Transverse colon (tissue), 4 donors: Measurements from ENCODE around the gene MLLT10.

Experiments
- POLR2A ChIP-seq: fragments of 450-650 bp; IDR thresholded peaks from one replicate; pipeline ENCODE4 v1.6.1; 2016; ENCODE audit warnings: antibody characterized with exemption, mild to moderate bottlenecking, moderate library complexity
- POLR2AphosphoS5 ChIP-seq, 3 donors: sonication (generic); formaldehyde crosslinking; IDR thresholded peaks; one replicate each; pipeline ENCODE4 v1.6.1; 2016; ENCODE audit warnings: antibody characterized with exemption in 3 of 3
- TF ChIP-seq, protein P1 (sequence below), 5 experiments: fragments of 200-600 bp in 3 of 5; fragments of 450-650 bp in 2 of 5; sonication (generic) in 3 of 5; IDR thresholded peaks; 1 replicate in 2 of 5; 2 replicates in 3 of 5; pipeline ENCODE4 v1.5.1; 2016 to 2017; ENCODE audit warnings: antibody characterized with exemption in 5 of 5, inconsistent platforms in 3 of 5, mild to moderate bottlenecking in 2 of 5, moderate library complexity in 1 of 5

DNA sequence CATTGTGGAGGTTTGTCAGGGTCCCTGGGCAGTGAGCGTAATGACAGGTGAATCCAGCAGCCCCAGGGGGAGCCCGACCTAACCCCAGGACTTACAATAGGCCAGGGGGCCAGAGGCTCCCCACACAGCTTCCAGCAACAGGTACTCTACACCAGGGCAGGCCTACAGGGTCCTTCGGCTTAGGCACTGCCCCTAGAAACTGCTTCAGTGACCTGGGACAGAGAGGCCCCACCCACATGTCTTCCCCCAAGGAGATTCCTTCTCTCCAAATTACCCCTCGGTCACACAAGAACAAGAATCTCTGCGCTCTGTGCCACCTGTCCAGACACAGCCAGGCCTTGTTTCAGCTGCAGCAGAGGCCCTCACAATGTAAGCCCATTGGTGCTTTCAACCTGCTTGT is 32.9 kb upstream of the MLLT10 start:
- TF ChIP-seq, protein P1, sequence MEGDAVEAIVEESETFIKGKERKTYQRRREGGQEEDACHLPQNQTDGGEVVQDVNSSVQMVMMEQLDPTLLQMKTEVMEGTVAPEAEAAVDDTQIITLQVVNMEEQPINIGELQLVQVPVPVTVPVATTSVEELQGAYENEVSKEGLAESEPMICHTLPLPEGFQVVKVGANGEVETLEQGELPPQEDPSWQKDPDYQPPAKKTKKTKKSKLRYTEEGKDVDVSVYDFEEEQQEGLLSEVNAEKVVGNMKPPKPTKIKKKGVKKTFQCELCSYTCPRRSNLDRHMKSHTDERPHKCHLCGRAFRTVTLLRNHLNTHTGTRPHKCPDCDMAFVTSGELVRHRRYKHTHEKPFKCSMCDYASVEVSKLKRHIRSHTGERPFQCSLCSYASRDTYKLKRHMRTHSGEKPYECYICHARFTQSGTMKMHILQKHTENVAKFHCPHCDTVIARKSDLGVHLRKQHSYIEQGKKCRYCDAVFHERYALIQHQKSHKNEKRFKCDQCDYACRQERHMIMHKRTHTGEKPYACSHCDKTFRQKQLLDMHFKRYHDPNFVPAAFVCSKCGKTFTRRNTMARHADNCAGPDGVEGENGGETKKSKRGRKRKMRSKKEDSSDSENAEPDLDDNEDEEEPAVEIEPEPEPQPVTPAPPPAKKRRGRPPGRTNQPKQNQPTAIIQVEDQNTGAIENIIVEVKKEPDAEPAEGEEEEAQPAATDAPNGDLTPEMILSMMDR (IDR thresholded peaks at IDR 0.05) = no peak
- TF ChIP-seq POLR2A (no peak), POLR2AphosphoS5 (IDR thresholded peaks at IDR 0.05) (no peak)
